Spleen (tissue), 13 donors: ENCODE results near the gene COL25A1. TPM values are rescaled to one million over a fixed set of nuclear protein-coding genes. Genes with fewer than 3 reads are reported as not detected.

ENCODE experiments used
- DNase-seq: peaks from one replicate; pipeline ENCODE4 v3.0.0-alpha.2; 2020
- H3K27ac ChIP-seq, 8 donors: fragments of 200-600 bp; sonication (generic) in 7 of 8; 1 replicate in 4 of 8; 2 replicates in 4 of 8; pipeline versions ENCODE4 v1.5.0 to v1.8.0; 2016 to 2021; ENCODE audit warnings: inconsistent platforms in 4 of 8, mild to moderate bottlenecking in 4 of 8, moderate library complexity in 1 of 8
- H3K27me3 ChIP-seq, 7 donors: fragments of 200-600 bp; sonication (generic) in 6 of 7; replicated peaks in 1 of 7; 1 replicate in 4 of 7; 2 replicates in 3 of 7; pipeline versions ENCODE4 v1.5.0 to v1.8.0; 2016 to 2021; ENCODE audit warnings: inconsistent platforms in 3 of 7, mild to moderate bottlenecking in 1 of 7
- H3K36me3 ChIP-seq, 6 donors: fragments of 200-600 bp; sonication (generic) in 5 of 6; 1 replicate in 4 of 6; 2 replicates in 2 of 6; pipeline versions ENCODE4 v1.5.0 to v1.8.0; 2016 to 2021; ENCODE audit warnings: inconsistent platforms in 2 of 6
- H3K4me1 ChIP-seq, 6 donors: fragments of 200-600 bp; sonication (generic) in 5 of 6; 1 replicate in 3 of 6; 2 replicates in 3 of 6; pipeline versions ENCODE4 v1.5.0 to v1.8.0; 2016 to 2021; ENCODE audit warnings: inconsistent platforms in 3 of 6
- H3K4me3 ChIP-seq, 8 donors: fragments of 200-600 bp; sonication (generic) in 7 of 8; 1 replicate in 4 of 8; 2 replicates in 4 of 8; pipeline versions ENCODE4 v1.5.0 to v1.8.0; 2016 to 2021; ENCODE audit warnings: inconsistent platforms in 4 of 8, mild to moderate bottlenecking in 4 of 8, moderate library complexity in 2 of 8
- H3K9me3 ChIP-seq, 8 donors: fragments of 200-600 bp; sonication (generic) in 7 of 8; 1 replicate in 4 of 8; 2 replicates in 4 of 8; pipeline versions ENCODE4 v1.5.0 to v1.8.0; 2016 to 2021; ENCODE audit warnings: inconsistent platforms in 4 of 8
- CTCF ChIP-seq, 11 experiments: fragments of 200-600 bp in 7 of 11; fragments of 450-650 bp in 4 of 11; sonication (generic) in 4 of 11; IDR thresholded peaks in 8 of 11; conservative IDR thresholded peaks in 3 of 11; 1 replicate in 7 of 11; 2 replicates in 4 of 11; pipeline versions ENCODE4 v1.4.0 to v1.8.0; 2016 to 2021; ENCODE audit warnings: antibody characterized with exemption in 11 of 11, inconsistent platforms in 4 of 11, mild to moderate bottlenecking in 1 of 11
- POLR2A ChIP-seq, 3 donors: fragments of 450-650 bp; IDR thresholded peaks; one replicate each; pipeline ENCODE4 v1.5.1; 2017; ENCODE audit warnings: antibody characterized with exemption in 3 of 3, mild to moderate bottlenecking in 1 of 3
- POLR2AphosphoS5 ChIP-seq, 3 donors: sonication (generic); formaldehyde crosslinking; IDR thresholded peaks; one replicate each; pipeline ENCODE4 v1.5.1; 2017; ENCODE audit warnings: antibody characterized with exemption in 3 of 3
- WGBS, 5 donors: extraction: QIAGEN DNeasy Blood & Tissue Kit in 3 of 5; methylation state at CpG; one replicate each; pipeline versions ENCODE4 v1.1.5 to v1.1.7; 2013 to 2018; 5-methylcytosine and 5-hydroxymethylcytosine counted together
- intact Hi-C: fragments of 100-400 bp; cut with DNase I; formaldehyde crosslinking; loops from one replicate; pipeline ENCODE4 v1.15.0; 2023; ENCODE audit warnings: low total_unique reads
- long read RNA-seq, 2 donors: transcript quantifications; one replicate each; lab custom pipeline, GENCODE V29; 2026
- polyA plus RNA-seq, 3 donors: library from polyadenylated mRNA; stranded (reverse); fragments of 200-250 nt; gene quantifications; one replicate each; pipeline ENCODE4 v1.2.1, GENCODE V29; 2013
- total RNA-seq, 7 donors: library from RNA; depleted of rRNA in 3 of 7; stranded (reverse); fragments of >200 nt in 3 of 7; fragmentation: NEBNext Ultra II Directional in 4 of 7; extraction: Animal tissue kit (Norgen Biotek cat#: 25700) in 4 of 7; gene quantifications; one replicate each; pipeline versions ENCODE4 v1.1.0 to v1.2.1, GENCODE V29; 2016 to 2021
- donor health status: healthy with polysubstance abuse.
- donor health status: DM: no; HTN: no; CAD: no; lungs with moderate emphysema.
- donor health status: DM: no; HTN: no; CAD: no.
- donor health status: Bipolar disorder and iron deficiency.
- donor health status: healthy.
- donor health status: DM: no; HTN: no; CAD: no.
- donor health status: DM: yes; HTN: yes; CAD: no.

COL25A1 gene
- 1 to 10 TPM in 3 of 7 donors, under 1 TPM in 3, not detected in 1; 0.46 to 1.9 (median 1.1) TPM for total RNA-seq
- under 1 TPM; 0.06 to 0.10 (median 0.07) TPM for polyA plus RNA-seq
- long read RNA-seq, donor 1: 0 reads
- long read RNA-seq, donor 2: 0 reads

GRCh38 chr4:109302361-109303139 is at the start of gene COL25A1:
COL25A1 (minus strand) TSS chr4:109302658.
- Histone ChIP-seq H3K4me1 (peaks cover 10 to 20% (median 18%) of the 10 kb centered on the region in 6 donors), H3K27me3 (peaks cover 0 to 89% (median 36%) of the 10 kb centered on the region in 7 donors), H3K4me3 (peak within 1 kb of the TSS; percentile 35 to 71 (median 44)), H3K9me3 (no peaks in the 10 kb centered on the region), H3K27ac (no peak within 1 kb of the TSS), H3K36me3 (no peaks in the 10 kb centered on the region)
- intact Hi-C loops: no loop called here
- TF ChIP-seq CTCF (IDR thresholded peaks at IDR 0.05 in 8 of 11, conservative IDR thresholded peaks at IDR 0.05 in 3 of 11): no peak
- TF ChIP-seq POLR2A (IDR thresholded peaks at IDR 0.05): no peak
- TF ChIP-seq POLR2AphosphoS5 (IDR thresholded peaks at IDR 0.05): peak in 1 of 3 donors; percentile 32
- 1 to 4% (median 2%) methylated on average over 38 to 76 of the region's 76 CpGs for WGBS, 5 donors
- DNase-seq: peak; percentile 71

- Histone ChIP-seq H3K27ac (no peak overlapping the region), H3K4me3 (no peak overlapping the region), H3K27me3 (no peaks in the 10 kb centered on the region), H3K9me3 (peaks cover 0 to 32% (median 16%) of the 10 kb centered on the region in 8 donors), H3K4me1 (no peaks in the 10 kb centered on the region), H3K36me3 (no peaks in the 10 kb centered on the region)
- 89 to 96% (median 92%) methylated on average over 1 of the region's 1 CpG for WGBS, 5 donors
- DNase-seq: no peak
- intact Hi-C loops: no loop called here
- no peak for TF ChIP-seq CTCF (IDR thresholded peaks at IDR 0.05 in 8 of 11, conservative IDR thresholded peaks at IDR 0.05 in 3 of 11)
- no peak for TF ChIP-seq POLR2A (IDR thresholded peaks at IDR 0.05)
- no peak for TF ChIP-seq POLR2AphosphoS5 (IDR thresholded peaks at IDR 0.05)
These were observed 47.7 kb upstream of the COL25A1 start for GRCh38 chr4:109350121-109350520.

- no peak for TF ChIP-seq CTCF (IDR thresholded peaks at IDR 0.05 in 8 of 11, conservative IDR thresholded peaks at IDR 0.05 in 3 of 11)
- TF ChIP-seq POLR2A (IDR thresholded peaks at IDR 0.05): no peak
- no peak for TF ChIP-seq POLR2AphosphoS5 (IDR thresholded peaks at IDR 0.05)
- Histone ChIP-seq H3K27ac (no peak overlapping the region), H3K36me3 (no peaks in the 10 kb centered on the region), H3K4me3 (no peak overlapping the region), H3K9me3 (peaks cover 0 to 2% (median 0%) of the 10 kb centered on the region in 8 donors), H3K27me3 (peaks cover 0 to 5% (median 0%) of the 10 kb centered on the region in 7 donors), H3K4me1 (no peaks in the 10 kb centered on the region)
- intact Hi-C loops: no loop called here
- 70 to 87% (median 78%) methylated on average over 10 of the region's 10 CpGs for WGBS, 5 donors
- no peak for DNase-seq
These were observed 32.0 kb upstream of the COL25A1 start for GRCh38 chr4:109334129-109335105.
